Measurements from ENCODE around the gene NDUFV3. TPM values are rescaled to one million over a fixed set of nuclear protein-coding genes. Genes with fewer than 3 reads are reported as not detected.
A peak's percentile ranks its signal among the peaks of the same experiment; 100 is the strongest.
"Not testable (repeated sequence)": the region's sequence is repeated elsewhere in the genome, so short reads cannot be mapped to it uniquely, and the experiment has no call there.

Gene NDUFV3
- total RNA-seq, 2 experiments from 2014 or later = 27.7 to 28.1 TPM

DNA sequence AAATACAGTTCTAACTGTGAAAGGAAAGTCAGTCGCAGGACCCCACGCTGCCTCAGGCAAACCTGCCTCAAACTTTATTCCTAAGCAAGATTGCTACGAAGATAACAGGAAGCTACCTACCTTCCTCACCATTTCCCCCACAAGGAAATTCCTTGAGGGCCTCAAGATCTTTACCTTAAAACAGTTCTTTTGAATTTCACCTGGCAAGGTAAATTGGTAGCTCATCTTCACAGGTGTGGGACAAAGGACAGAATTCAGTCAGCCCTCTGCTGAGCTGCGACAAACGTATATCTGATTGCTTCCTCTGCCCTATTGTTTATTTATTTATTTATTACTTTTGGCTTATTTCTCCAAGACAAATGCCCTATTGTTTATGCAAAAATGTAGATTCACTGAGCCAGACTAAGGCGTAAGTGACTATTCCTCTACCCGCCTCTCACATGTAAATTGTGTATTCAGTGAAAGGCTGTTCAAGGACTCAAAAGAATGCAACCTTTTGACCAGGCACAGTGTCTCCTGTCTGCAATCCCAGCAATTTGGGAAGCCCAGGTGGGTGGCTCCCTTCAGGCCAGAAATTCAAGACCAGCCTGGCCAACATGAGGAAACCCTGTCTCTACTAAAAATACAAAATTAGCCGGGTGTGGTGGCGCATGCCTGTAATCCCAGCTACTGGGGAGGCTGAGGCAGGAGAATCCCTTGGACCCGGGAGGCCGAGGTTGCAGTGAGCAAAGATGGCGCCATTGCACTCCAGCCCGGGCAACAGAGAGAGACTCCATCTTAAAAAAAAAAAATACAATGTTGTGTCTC lies 63.9 kb downstream of the NDUFV3 start:
- ATAC-seq (peak; percentile 97), DNase-seq (no peak)
- H3K27ac Mint-ChIP-seq = no peak overlapping the region
- H3K4me1 Mint-ChIP-seq (ENCODE audit: low read depth) = no peaks in the 10 kb centered on the region
- ChIA-PET POLR2A (no interaction called here), CTCF (no interaction called here)
- no peak overlapping the region for H3K4me3 Mint-ChIP-seq
- no peaks in the 10 kb centered on the region for H3K27me3 Mint-ChIP-seq (ENCODE audit: low read depth)
- no peaks in the 10 kb centered on the region for H3K9me3 Mint-ChIP-seq (ENCODE audit: insufficient read depth)
- no peaks in the 10 kb centered on the region for H3K36me3 Mint-ChIP-seq (ENCODE audit: low read depth)

DNA sequence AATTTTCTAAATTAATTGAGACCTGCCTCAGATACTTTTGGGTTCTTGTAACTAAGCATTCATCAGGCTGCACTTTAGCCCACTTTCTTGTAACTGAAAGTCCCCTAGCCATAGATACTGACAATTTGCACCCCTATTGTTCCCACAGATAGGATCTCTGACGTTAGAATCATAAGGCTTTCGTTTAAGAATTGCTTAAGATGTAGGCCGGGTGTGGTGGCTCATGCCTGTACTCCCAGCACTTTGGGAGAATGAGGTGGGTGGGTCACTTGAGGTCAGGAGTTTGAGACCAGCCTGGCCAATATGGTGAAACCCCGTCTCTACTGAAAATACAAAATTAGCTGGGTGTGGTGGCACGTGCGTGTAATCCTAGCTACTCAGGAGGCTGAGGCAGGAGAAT lies 65.0 kb downstream of the NDUFV3 start:
- H3K4me1 Mint-ChIP-seq (ENCODE audit: low read depth); H3K4me3 Mint-ChIP-seq; ATAC-seq; DNase-seq; POLR2A ChIA-PET; H3K27ac Mint-ChIP-seq; CTCF ChIA-PET; H3K9me3 Mint-ChIP-seq (ENCODE audit: insufficient read depth); H3K27me3 Mint-ChIP-seq (ENCODE audit: low read depth); H3K36me3 Mint-ChIP-seq (ENCODE audit: low read depth): not testable (repeated sequence)

DNA sequence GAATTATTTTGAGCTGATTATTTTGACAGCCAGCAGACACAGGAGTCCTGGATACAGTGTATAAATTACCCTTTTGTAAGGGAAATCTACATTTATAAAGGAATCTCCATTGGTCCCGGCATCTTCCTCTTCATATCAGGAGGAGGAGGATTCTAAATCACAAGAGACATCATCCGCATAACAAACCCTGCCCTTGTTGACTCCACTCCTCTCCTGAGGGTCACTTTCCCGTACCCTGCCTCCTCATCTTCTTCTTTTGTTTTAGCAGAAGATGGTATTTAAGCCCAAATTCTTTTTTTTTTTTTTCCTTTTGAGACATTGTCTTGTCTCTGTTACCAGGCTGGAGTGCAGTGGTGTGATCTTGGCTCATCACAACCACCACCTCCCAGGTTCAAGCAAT lies 66.6 kb downstream of the NDUFV3 start:
- Mint-ChIP-seq H3K27me3 (ENCODE audit: low read depth) (no peaks in the 10 kb centered on the region), H3K9me3 (ENCODE audit: insufficient read depth) (no peaks in the 10 kb centered on the region), H3K36me3 (ENCODE audit: low read depth) (no peaks in the 10 kb centered on the region), H3K27ac (no peak overlapping the region), H3K4me1 (ENCODE audit: low read depth) (no peaks in the 10 kb centered on the region), H3K4me3 (no peak overlapping the region)
- CTCF ChIA-PET = no interaction called here
- ATAC-seq (no peak), DNase-seq (no peak)
- POLR2A ChIA-PET = no interaction called here

DNA sequence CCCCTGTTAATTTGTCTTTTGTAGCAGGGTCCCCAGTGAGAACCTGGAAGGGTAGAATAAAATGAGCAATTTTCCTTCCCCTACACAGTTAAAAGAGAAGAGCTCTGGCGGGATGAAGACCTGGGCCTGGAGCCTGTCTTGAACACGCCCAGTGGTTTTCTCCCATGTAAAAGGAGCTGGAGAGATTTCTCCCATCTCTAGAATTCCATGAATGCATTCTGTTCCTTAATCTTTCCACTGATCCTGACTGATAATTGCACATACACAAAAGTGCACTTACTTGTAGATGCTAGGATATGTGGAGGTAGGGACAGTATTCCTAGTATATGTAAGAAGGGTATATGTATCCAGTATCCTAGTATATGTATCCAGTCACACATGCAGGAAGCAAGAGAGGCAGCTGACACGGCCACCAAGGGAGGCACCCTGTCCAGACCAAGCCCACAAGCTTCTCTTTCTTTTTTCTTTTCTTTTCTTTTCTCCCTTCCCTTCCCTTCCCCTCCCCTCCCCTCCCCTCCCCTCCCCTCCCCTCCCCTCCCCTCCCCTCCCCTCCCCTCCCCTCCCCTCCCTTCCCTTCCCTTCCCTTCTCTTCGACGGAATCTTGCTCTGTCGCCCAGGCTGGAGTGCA lies 69.4 kb downstream of the NDUFV3 start:
- POLR2A ChIA-PET = interaction anchor here (0.6 to 0.7 kb wide), 2 partner anchors 50 to 1651 kb away, joined by 3 read pairs; no protein-coding TSS in a partner anchor
- CTCF ChIA-PET = no interaction called here

More for the DNA sequence above, 69.4 kb downstream of the NDUFV3 start:
- Mint-ChIP-seq H3K27me3 (ENCODE audit: low read depth) (no peaks in the 10 kb centered on the region), H3K27ac (no peak overlapping the region), H3K4me1 (ENCODE audit: low read depth) (no peaks in the 10 kb centered on the region), H3K4me3 (no peak overlapping the region), H3K36me3 (ENCODE audit: low read depth) (no peaks in the 10 kb centered on the region), H3K9me3 (ENCODE audit: insufficient read depth) (no peaks in the 10 kb centered on the region)
- DNase-seq (no peak), ATAC-seq (no peak)

Small RNA genes lying within 50 kb of the gene (microRNA-seq; reads per million reads assigned to microRNA genes)
- gene MIR5692B = not detected

Other genes with a start within 250 kb of the NDUFV3 start
- gene PDE9A, start 239.7 kb upstream of the NDUFV3 start, total RNA-seq = 10 to 100 TPM in 1 of 2 experiments, 1 to 10 TPM in 1; 8.3 to 10.8 TPM
- gene WDR4, start 13.8 kb upstream of the NDUFV3 start, total RNA-seq = 10 to 100 TPM; 35.6 to 40.9 TPM
- under 1 TPM in 1 of 2 experiments, not detected in 1; 0.13 TPM for gene ERVH48-1, start 32.3 kb downstream of the NDUFV3 start, total RNA-seq
- 10 to 100 TPM; 23.9 to 25.3 TPM for gene PKNOX1, start 81.3 kb downstream of the NDUFV3 start, total RNA-seq
- 10 to 100 TPM; 49.5 to 55.2 TPM for gene CBS, start 182.5 kb downstream of the NDUFV3 start, total RNA-seq
- gene U2AF1, start 214.3 kb downstream of the NDUFV3 start, total RNA-seq = 10 to 100 TPM; 27.4 to 32.0 TPM

Data from activated CD8-positive, alpha-beta T cell treated with anti-CD3 and anti-CD28 coated beads, Interleukin-2, amount 10 ng/mL, durations not matched to agents 7 days and 5 days (primary cell).